Suprapubic skin (tissue), 4 donors: ENCODE measurements around the gene SNX9.

Experiments used
- EP300 ChIP-seq: sonication (generic); formaldehyde crosslinking; IDR thresholded peaks from one replicate; pipeline ENCODE4 v1.6.1; 2017; ENCODE audit warnings: antibody characterized with exemption
- POLR2AphosphoS5 ChIP-seq, 3 donors: sonication (generic); formaldehyde crosslinking; IDR thresholded peaks; one replicate each; pipeline ENCODE4 v1.6.1; 2017; ENCODE audit warnings: antibody characterized with exemption in 3 of 3

DNA sequence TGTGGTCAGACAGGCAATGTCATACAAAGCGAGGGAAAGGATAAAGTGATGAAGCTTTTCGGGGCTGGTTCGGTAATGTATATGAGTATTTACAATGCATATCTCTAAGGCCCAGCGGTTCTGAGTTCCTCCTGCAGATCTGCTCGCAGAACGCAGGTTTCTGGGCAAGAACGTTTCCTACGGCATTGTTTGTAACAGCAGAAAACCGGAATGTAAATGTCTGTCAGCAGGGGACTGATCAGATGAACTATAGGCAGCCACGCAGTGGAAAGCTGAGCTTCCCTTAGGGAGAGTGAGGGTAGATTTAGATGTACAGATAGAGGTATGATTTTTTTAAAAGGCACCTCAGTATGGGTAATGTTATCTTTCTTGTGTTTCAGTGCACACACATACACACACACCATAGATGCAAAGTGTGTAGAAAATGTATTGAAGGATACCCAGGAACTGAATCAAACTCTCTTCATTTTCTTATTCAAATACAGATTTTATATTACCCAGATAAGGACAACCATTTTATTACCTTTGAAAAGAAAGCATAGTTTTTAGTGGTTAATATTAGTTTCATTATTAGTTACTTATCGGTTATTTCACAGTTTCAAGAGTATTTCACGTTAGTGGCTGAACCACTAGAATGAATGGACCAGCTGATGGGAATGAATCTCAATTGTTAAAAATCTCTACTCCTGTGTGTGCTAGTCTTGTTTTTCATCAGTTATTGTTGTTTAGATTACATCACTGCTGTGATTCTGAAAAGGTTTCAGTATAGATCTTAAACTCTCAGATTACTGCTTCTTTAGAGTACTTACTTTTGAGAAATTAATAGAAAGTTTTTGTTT is 56.2 kb downstream of the SNX9 start:
- TF ChIP-seq EP300 = no peak
- TF ChIP-seq POLR2AphosphoS5 (IDR thresholded peaks at IDR 0.05) = no peak
